NCI-H82 treated with DMSO at 0.1 percent for 48 hours (cell line): ENCODE results near the gene NUDT14.

Experiments
- DNase-seq: peaks from one replicate; lab custom pipeline; 2025; ENCODE audit not compliant: unreplicated experiment; lab: John Stamatoyannopoulos, UW

NUDT14 gene

DNA sequence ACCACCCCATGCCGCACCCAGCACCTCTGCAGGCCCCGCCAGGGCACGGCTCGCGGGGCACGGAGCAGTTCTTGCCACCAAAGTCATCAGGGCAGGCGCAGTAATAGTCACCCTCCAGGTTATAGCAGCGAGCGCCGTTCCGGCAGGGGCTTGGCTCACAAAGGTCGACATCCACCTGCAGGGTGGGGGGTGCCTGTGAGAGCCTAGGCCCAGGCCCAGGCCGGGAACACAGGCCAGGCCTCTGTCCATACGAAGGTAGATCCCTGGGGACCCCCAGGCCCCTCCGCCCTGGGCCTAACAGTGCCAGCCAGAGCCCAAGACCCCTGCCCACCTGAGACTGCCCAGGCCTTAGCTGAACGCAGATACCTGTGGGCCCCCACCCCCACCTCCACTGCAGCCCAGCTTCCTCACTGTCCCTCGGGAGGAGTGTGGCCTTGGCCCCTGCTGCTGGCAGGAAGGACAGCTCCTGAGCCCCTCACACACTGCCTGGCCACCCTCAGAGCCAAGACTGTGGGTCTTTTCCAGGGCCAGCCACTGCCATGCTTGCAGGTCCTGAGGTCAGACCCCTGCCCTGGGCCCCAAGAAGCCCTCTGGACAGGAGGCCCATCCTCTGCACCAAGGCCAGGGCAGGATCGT lies 31.8 kb downstream of the NUDT14 start:
- DNase-seq, result no peak

DNA sequence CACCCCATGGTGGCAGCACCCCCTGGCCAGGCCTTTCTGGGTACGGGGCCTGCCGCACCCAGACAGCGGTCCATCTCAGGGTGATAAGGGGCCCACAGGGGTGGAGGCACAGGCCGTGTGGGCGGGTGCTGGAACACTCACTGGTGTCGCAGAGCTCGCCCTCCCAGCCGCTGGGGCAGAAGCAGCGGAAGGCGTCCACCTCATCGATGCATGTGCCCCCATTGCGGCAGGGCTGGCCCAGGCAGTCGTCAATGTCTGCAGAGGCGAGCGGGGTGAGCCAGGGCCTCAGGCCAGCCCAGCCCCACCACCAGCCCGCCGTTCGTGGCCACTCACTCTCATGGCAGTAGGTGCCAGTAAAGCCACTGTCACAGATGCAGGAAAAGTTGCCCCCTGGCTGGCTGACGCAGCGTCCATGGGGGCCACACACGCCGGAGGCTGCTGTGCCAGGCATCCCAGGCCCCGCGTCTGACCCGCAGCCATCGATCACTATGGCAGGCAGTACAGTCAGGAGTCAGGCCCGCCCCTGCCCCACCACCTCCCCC lies 32.4 kb downstream of the NUDT14 start:
- no peak for DNase-seq

DNA sequence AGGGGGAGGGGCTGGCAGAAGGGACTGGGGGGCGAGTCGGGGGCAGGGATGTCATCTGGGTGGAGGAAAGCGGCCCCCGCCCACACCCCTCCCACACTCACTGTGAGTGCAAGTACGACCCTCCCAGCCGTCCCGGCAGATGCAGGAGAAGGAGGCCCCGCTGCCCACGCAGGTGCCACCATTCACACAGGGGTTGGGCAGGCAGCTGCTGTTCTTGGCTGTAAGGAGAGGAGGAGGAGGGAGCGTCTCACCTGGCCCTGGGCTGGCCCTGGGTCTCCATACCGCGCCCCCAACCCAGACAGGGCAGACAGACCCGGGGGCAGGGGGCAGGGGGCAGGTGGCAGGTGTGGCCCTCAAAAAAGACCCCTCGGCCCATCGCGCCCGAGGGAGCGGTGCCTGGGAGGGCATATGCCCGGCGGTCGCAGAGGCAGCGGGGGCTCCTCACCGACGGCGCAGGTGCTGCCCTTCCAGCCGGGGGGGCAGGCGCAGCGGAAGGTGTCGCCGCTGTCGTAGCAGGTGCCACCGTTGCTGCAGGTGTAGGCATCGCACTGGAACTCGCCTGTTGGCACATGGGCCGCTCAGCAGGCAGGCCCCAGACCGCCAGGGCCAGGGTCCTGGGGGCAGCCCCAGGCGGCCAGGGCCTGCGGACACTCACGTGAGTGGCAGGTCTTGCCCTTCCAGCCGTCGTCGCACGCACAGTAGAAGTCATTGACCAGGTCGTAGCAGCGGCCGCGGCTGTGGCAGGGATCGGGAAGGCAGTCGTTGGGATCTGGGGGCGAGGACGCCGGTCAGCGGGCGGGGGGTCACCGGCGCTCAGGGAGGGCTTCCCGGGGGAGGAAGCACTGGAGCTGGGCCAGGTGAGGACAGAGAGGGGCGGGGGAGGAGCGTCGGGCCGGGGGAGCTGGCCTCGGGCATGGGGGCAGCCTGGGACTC lies 33.2 kb downstream of the NUDT14 start:
- no peak for DNase-seq

DNA sequence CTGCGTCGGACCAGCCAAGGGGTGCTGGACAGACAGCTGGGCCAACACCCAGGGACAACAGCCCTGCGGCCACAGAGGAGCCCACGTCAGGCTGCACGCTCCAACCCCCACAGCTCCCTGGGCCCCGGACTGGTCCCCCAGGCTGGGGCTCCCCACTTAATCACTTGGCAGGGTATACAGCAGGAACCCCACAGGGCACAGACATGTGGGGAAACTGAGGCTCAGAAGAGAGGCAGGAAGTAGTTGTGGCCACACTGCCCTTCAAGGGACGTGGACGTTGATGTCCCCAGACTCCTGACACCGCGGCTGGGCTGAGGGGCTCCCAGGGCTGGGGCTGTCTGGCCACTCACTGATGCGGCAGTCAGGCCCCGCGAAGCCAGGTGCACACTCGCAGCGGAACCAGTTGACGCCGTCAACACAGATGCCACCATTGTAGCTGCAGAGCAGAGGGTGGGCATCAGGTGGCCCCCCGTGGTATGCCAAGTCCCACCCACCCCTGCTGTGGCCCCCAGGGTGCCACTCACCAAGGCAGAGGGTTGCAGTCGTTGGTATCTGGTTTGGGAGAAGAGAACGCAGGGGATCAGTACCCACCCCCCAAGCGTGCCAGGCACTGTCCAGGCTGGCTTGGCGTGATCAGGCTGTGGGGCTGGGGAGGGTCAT lies 34.0 kb downstream of the NUDT14 start:
- DNase-seq, result no peak

DNA sequence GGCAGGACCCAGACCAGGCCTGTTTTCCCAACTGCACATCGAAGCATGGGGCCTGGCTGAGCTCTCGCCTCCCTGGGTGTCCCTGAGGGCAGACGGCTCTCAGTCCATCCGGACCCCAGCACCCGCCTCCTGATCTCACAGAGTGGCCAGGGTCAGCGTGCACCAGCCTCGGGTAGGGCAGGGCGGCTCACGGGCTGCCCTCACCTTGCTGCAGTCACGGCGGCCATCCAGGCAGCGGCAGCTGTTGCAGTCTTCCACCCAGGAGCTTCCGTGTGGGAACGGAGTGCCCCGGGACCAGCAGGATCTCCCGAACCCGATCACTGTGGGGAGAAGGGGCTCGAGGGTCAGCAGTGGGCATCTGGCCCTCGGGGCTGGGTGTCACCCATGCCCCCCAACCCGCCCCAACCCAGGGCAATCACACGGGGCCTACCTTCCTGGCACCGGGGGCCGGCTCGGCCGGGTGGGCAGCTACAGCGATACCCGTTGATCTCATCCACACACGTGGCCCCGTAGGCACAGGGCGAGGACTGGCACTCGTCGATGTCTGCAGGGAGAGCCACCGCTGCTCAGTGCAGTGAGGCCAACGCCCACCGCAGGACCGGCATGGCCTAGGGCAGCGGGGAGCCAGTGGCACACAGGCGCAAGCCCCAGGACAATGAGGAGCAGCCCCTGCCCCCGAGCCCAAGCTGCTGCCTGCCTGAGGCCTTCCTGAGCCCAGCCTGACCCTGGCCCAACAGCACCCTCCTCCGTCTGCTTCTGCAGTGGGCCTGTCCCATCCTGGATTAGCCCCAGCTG lies 34.7 kb downstream of the NUDT14 start:
- DNase-seq, result no peak

DNA sequence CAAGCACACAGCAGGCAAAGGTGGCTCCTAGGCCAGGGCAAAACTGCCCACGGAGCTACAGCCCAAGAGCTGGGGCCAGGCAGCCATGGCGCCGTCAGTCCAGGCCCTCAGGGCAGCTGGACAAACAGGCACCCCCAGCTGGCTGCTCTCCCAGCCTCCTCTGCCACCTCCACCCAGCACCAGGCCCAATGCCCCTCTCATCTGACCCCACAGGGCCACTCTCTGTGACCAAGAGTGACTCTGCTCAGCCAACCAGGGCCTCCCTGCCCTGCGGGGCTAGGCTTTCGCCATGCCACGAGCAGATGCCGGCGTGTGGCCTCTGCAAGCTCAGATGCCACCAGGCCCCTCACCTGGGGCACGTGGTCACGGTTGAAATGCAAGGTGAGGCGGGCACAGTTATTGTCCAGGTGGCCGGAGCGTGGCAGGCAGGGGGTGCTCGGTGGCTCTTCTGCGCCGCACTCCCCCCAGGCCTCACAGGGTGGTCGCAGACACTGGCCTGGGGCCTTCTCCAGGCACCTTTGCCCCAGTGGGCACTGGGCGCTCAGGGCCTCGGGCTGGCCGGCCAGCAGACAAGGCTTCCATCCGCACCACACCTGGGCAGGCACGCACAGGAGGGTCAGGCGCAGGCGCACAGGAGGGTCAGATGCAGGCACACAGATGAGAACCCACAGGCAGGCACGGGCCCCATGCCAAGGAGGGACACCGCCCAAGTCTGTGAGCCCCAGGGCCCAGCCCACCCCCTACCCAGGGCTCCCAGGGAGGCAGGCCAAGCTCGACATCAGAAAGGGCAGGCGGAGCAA lies 35.5 kb downstream of the NUDT14 start:
- no peak for DNase-seq

DNA sequence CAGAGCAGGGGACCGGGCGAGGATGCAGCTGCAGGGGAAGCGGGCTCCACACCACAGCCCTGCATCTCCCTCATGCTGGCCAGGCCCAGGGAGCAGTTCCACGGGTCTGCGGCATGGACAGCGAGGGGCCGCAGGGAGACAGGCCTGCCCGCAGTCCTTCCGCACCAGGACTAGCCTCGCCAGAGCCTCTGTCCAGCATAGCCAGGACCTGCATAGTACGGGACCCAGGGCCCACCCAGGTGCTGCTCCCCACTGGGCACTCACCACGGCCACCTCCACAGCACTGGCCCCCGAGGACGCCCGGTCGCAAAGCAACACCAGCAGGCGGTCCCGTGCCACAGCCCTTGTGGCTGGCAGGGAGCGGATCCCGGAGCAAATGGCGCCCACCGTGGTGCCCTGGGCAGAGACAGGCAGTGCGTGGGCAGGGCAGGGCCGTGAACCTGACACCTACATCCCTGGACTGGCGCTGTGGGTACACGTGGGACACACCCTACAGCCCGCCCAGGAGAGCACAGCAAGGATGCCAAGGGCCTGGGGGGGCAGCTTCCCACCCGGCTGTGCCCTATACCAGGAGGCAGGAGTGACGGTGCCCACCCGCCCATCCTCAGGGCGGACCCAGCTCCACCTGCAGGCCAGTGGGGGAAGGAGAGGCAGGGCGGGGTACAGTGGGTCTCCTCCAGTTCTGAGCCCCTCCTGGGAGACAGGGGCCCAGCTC lies 36.3 kb downstream of the NUDT14 start:
- no peak for DNase-seq

DNA sequence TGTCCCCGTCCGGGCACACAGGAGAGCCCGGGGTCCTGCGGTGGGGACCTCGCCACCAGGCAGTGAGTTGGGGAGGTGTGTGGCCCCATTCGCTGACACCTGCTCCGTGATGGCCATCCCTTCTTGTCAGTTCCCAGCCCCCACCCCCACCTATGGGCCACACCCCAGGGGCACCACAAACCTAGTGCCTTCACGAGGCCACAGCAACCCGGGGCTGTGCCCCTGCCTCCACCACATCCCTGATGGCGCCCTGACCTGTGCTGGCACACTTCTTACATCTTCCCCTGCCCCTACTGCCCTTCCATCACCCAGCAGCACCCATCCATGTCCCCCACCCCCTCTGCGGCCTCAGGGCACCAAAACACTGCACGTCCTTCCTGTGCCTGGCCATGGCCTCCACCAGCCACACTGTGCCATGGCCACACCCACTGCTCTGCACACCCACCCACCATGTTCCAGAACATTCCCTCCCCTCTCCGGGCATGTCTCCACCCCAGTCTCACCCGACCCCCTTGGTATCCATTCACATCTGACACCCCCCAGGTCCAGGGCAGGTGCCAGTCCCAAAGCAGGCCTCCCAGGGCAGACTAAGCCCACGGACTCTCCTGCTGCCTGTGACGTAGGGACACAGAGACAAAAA lies 37.0 kb downstream of the NUDT14 start:
- DNase-seq, result no peak

DNA sequence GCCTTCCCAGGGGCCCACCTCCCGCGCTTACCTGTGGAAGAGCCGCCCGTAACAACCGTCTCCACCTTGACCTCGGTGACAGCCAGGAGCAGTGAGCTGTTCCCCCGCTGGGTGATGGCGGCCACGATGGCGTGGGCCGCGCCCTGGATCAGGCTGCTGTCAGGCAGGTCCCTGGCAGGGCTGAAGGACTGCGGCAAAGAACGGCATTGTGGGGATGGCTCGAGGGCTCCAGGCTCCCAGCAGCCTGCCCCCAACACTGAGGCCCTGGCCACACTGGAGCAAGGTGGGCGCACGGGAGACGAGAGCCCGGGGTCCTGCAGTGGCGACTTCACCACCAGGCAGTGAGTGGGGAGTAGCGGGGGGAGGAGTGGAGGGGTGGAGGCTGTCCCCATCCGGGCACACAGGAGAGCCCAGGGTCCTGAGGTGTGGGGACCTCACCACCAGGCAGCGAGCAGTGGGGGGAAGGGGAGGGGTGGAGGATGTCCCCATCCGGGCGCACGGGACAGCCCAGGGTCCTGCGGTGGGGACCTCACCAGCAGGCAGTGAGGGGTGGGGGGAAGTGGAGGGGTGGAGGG lies 37.6 kb downstream of the NUDT14 start:
- DNase-seq, result no peak

DNA sequence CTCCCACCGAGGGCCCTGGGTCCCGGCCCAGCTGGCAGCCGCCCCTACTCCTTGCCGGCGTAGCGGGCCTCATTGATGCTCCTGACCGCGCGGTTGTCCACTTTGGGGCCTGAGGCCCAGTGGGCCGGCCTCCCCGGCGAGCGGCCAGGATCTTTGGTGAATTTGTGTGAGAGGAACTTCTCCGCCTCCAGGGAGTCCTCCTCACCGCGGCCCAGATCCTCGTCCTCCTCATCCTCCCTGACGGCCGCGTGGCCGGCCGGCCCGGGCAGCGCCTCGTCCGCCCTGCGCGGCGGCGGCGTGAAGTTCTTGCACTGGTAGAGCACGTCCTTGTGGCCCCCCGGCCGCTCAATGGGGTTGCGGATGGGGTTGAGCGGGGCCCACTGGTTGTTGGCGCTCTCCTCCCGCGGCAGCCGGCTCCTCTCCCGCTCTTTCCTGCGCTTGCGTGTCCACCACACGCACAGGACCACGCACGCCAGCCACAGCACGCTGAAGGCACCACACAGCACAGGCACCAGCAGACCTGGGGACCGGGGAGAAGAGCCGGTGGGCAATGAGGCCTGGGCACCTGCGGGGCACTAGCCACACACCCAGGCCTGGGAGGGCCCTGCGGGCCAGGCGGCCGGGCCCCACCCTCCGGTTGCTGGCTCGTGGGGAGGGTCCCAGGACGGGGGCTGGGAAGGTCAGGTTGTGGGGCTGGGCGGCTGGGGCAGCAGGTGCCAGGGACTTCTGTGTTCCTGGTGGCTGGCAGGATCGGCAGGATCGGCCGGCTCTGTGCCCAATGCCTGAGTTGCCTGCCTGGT lies 38.3 kb downstream of the NUDT14 start:
- DNase-seq, result no peak

DNA sequence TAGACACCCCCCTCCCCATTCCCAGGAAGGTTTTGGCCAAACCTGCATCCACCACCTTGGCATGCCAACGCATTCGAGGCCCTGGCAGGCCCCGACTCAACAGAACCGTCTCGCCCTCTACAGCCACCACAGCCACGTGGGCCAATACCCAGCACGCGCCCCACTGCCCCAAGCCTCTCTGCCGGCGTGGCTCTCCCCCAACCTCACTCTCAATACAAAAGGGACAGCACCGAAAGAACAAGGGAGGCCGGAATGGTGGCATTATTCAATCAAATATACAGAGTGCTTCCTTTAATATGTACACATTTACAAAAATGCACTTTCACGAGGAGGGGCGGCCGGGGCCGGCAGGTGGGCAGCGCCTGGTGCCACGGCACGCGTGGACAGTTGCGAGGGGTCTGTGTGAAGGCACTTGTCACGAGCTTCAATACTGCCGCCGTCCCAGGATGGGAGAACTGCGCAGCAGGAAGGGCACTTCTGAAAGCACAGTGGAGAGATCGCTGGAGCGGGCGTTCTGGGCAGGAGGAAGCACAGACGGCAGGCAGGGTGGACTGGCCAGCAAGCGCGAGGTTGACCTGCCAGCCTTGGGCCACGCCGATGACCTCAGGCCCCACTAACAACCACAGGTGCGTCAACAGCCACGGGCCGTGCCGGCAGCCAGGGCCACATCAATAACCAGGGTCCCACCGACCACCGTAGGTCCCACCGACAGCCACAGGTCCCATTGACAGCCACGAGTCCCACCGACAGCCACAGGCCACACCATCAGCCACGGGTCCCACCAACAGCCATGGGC lies 39.4 kb downstream of the NUDT14 start:
- no peak for DNase-seq

DNA sequence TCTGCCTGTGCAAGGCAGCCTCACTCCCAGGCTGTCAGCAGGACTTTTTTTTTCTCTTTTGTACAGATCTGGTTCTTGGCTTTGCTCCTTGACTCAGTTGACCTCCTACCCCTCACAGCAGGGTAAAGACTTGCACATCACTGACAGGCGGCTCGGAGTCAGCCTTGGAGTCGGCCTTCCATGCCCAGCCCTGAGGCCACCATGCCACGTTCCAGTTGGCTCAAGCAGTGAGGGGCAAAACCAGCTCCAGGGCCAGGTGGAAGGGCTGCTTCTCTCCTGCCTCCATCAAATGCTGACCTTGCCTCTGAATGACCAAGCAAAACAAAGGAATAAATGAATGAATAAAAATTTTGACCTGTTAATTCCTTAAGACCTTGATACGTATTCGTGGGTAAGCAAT lies 40.1 kb downstream of the NUDT14 start:
- DNase-seq, result no peak

DNA sequence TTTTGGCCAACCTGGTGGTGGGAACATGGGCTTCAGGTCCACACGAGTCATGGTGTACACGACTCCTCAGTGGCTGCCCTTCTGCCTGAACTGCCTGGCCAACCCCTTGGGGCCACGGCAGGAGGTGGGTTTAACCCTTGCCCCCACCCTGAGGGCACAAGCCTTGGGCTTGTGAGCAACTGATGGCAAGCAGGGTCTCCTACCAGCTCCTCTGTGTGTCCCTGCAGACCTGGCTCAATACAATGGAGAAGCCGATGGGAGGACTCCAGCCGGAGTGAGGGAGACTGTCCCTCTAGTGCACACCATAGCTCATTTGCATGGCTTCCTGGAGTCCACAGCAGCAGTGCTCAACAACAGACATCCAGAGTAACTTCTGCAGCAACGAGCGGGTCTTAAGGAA lies 40.5 kb downstream of the NUDT14 start:
- no peak for DNase-seq

DNA sequence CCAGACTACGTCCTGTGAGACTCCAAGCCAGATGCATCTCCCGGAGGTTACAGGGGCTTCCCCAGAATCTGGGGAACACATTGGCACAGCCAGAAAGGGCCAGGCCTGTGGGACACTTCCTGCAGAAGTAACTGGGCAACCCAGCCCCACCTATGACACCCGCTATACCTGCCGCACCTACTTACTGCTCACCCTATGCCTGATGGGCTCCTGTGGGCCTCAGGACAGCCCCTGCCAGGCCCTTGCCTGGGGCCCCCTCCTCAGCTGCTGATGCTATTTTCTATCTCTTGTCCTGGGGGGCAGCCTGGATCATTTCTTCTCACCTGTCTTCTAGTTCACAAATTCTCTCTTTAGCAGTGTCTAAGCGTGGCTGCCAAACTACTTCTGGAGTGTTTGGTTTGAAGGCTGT lies 41.3 kb downstream of the NUDT14 start:
- no peak for DNase-seq

DNA sequence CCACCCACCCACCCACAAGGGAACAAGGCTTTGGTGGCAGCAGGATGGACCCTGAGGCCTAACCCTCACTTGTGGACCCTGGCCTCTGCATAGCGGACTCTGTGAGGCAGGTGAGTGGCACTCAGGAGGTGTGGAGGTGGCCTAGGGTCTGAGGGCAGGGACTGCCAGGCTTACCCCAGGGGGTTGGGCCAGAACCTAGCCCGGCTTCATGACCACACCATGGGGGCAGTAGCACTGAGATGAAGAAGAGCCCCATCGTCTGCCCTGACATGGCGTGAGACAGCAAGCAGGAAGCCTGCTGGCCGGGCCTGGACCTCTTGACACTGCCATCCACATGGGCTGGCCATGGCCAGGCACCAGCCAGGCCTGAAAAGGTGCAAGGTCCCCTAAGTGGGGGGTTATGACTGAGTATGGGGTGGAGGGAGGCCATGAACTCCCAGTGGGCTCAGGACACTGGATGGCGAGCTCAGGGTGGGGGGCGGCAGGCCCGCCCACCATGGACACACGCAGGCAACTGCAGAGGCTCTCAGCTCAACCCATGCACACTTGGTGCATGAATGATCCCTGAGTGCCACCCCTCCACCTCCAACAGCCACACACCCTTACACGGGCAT lies 41.8 kb downstream of the NUDT14 start:
- DNase-seq, result no peak

DNA sequence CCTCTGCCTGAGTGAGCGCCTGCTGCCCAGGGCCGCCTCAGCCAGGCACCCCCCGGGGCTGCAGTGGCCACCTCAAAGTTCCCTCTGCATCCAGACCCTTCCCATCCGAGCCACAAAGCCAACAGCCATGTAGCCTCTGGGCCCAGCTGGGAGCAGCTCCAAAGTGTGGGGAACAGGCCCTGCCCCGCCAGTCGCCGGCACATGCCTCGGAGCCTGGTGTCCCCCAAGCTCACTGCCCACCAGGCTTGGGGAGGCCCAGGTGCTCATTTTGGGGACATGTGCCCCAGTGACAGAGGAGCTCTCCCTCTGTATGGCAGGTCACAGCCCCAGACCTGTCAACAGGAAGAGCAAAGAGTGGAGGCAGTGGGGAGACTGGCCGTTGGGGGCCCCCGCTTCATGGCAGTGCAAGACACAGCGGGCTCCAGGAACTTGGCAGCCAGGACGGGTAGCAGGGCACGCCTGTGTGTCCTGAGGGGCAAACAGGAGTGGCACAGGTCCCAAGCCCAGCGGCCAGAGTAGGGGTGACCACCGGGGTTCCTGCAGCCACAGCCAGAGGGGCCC lies 42.5 kb downstream of the NUDT14 start:
- no peak for DNase-seq
